Neuronal stem cell (in vitro differentiated cells): Measurements from ENCODE around the gene TMEM186.

ENCODE experiments used
- DNase-seq: peaks from one replicate; pipeline ENCODE4 v3.0.0-alpha.2; 2013; ENCODE audit warnings: low spot score
- H2AFZ ChIP-seq: one replicate; pipeline ENCODE4 v1.6.1; 2013; ENCODE audit warnings: mild to moderate bottlenecking, low read length, inconsistent platforms
- H2AK5ac ChIP-seq: 2 replicates; pipeline ENCODE4 v1.6.1; 2013; ENCODE audit warnings: low read depth, mild to moderate bottlenecking, inconsistent platforms, low read length, moderate library complexity, mixed read lengths
- H2BK120ac ChIP-seq: 2 replicates; pipeline ENCODE4 v1.6.1; 2013; ENCODE audit warnings: low read depth, mild to moderate bottlenecking, inconsistent platforms, low read length, moderate library complexity, mixed read lengths
- H2BK12ac ChIP-seq: one replicate; pipeline ENCODE4 v1.6.1; 2013; ENCODE audit warnings: low read length, inconsistent platforms
- H2BK15ac ChIP-seq: 2 replicates; pipeline ENCODE4 v1.6.1; 2013; ENCODE audit warnings: mild to moderate bottlenecking, low read length, inconsistent platforms, mixed read lengths
- H2BK5ac ChIP-seq: one replicate; pipeline ENCODE4 v1.6.1; 2013; ENCODE audit warnings: inconsistent platforms, mild to moderate bottlenecking, low read length, moderate library complexity
- H3K14ac ChIP-seq: one replicate; pipeline ENCODE4 v1.6.1; 2013; ENCODE audit warnings: low read length, inconsistent platforms
- H3K18ac ChIP-seq: 2 replicates; pipeline ENCODE4 v1.6.1; 2013; ENCODE audit warnings: low read length, inconsistent platforms
- H3K23ac ChIP-seq: 2 replicates; pipeline ENCODE4 v1.6.1; 2013; ENCODE audit warnings: low read depth, mild to moderate bottlenecking, mixed read lengths, low read length, inconsistent platforms; ENCODE audit not compliant: poor library complexity
- H3K27ac ChIP-seq: replicated peaks from 3 replicates; pipeline ENCODE4 v1.5.1; 2013; ENCODE audit warnings: low read length, inconsistent platforms
- H3K27me3 ChIP-seq, 3 experiments: 2 replicates each; pipeline ENCODE4 v1.6.1; 2013; ENCODE audit warnings: low read length in 3 of 3, mild to moderate bottlenecking in 2 of 3, inconsistent platforms in 1 of 3, low read depth in 1 of 3, mixed read lengths in 1 of 3, moderate library complexity in 1 of 3; ENCODE audit not compliant: control insufficient read depth in 3 of 3, insufficient read depth in 3 of 3
- H3K36me3 ChIP-seq, 2 donors: replicated peaks in 1 of 2; 2 replicates each; pipeline ENCODE4 v1.6.1; 2013; ENCODE audit warnings: low read length in 2 of 2; ENCODE audit not compliant: control insufficient read depth in 2 of 2, insufficient read depth in 2 of 2
- H3K4ac ChIP-seq: 2 replicates; pipeline ENCODE4 v1.6.1; 2013; ENCODE audit warnings: inconsistent platforms, mild to moderate bottlenecking, low read length, moderate library complexity
- H3K4me1 ChIP-seq, 2 donors: 1 replicate in 1 of 2; 2 replicates in 1 of 2; pipeline ENCODE4 v1.6.1; 2013; ENCODE audit warnings: low read length in 2 of 2, low read depth in 1 of 2; ENCODE audit not compliant: control insufficient read depth in 2 of 2, insufficient read depth in 1 of 2
- H3K4me2 ChIP-seq: one replicate; pipeline ENCODE4 v1.6.1; 2013; ENCODE audit warnings: mild to moderate bottlenecking, low read length, inconsistent platforms; ENCODE audit not compliant: insufficient read depth, poor library complexity, severe bottlenecking
- H3K4me3 ChIP-seq, 2 donors: 2 replicates each; pipeline ENCODE4 v1.5.1; 2013; ENCODE audit warnings: low read length in 2 of 2, mild to moderate bottlenecking in 2 of 2, inconsistent platforms in 1 of 2, moderate library complexity in 1 of 2
- H3K79me1 ChIP-seq: one replicate; pipeline ENCODE4 v1.6.1; 2013; ENCODE audit warnings: low read depth, mild to moderate bottlenecking, inconsistent platforms, low read length, moderate library complexity
- H3K9ac ChIP-seq: one replicate; pipeline ENCODE4 v1.6.1; 2013; ENCODE audit warnings: mild to moderate bottlenecking, low read depth, low read length, inconsistent platforms; ENCODE audit not compliant: poor library complexity
- H3K9me3 ChIP-seq, 2 donors: replicated peaks in 1 of 2; 2 replicates each; pipeline versions ENCODE3 to v1.6.1; 2013; ENCODE audit warnings: low read length in 2 of 2, mild to moderate bottlenecking in 2 of 2, inconsistent platforms in 1 of 2, low read depth in 1 of 2, mixed read lengths in 1 of 2, moderate library complexity in 1 of 2; ENCODE audit not compliant: control insufficient read depth in 2 of 2, insufficient read depth in 1 of 2
- H4K8ac ChIP-seq: one replicate; pipeline ENCODE4 v1.6.1; 2013; ENCODE audit warnings: low read depth, mild to moderate bottlenecking, inconsistent platforms, low read length, moderate library complexity
- H4K91ac ChIP-seq: one replicate; pipeline ENCODE4 v1.6.1; 2013; ENCODE audit warnings: low read length, low read depth, mild to moderate bottlenecking, inconsistent platforms; ENCODE audit not compliant: poor library complexity
- WGBS, 2 donors: extraction: QIAGEN DNeasy Blood & Tissue Kit; methylation state at CpG; one replicate each; pipeline ENCODE4 v1.1.7; 2013; ENCODE audit warnings: missing lambda C conversion rate in 2 of 2, mixed read lengths in 1 of 2; ENCODE audit not compliant: insufficient read length in 2 of 2, insufficient replicate concordance in 1 of 2; ENCODE audit errors: extremely low coverage in 2 of 2; 5-methylcytosine and 5-hydroxymethylcytosine counted together

The TMEM186 gene

DNA sequence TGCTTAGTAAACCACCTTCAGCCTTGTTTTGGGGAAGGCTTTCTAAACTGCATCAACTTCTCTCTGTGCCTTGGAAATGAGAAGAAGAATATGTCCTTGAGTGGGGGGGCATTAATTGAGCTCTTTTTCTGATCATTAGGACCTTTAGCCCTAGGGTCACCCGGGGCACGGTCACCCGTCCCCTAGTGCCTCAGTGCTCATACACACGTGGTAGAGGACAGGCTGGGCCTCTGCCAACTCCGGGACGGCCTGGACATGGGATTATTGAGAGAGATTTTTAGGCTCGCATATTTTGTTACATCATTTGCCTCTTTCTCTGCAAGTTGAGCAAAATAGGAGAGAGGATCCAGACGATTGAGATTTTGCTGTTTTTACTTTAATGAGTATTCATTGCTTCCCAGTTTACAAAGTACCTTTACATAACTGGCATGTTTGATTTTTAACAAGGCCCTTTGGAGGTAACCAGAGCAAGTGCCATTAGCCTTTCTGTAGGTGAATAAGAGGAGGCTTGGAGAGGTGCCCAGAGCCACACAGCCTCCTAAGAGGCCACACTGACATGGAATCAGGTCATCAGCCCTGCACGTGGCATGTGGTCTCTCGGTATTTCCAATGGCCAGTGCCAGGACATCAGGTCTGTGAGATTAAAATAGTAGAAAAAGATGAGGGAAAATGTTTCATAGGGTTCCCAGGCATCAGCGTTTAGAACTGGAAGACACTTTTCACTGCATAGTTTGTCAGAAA lies 11.3 kb upstream of the TMEM186 start:
- peaks cover 23 to 97% of the 10 kb centered on the region in 2 donors for H3K36me3 ChIP-seq
- no peak overlapping the region for H3K9ac ChIP-seq
- H3K4ac ChIP-seq, result no peak overlapping the region
- H3K79me1 ChIP-seq, result no peaks in the 10 kb centered on the region
- H2BK15ac ChIP-seq, result no peak overlapping the region
- WGBS, 2 donors, result no CpG with 5 or more reads among the region's 11 CpGs
- H4K91ac ChIP-seq, result no peak overlapping the region
- no peak overlapping the region for H4K8ac ChIP-seq
- H3K27me3 ChIP-seq, result no peaks in the 10 kb centered on the region
- no peak overlapping the region for H3K18ac ChIP-seq
- H2BK120ac ChIP-seq, result no peak overlapping the region
- H3K4me1 ChIP-seq, result no peaks in the 10 kb centered on the region
- no peak overlapping the region for H3K4me2 ChIP-seq
- no peak overlapping the region for H2BK12ac ChIP-seq
- H2BK5ac ChIP-seq, result no peak overlapping the region
- no peak overlapping the region for H3K27ac ChIP-seq
- no peak overlapping the region for H3K4me3 ChIP-seq
- no peaks in the 10 kb centered on the region for H3K9me3 ChIP-seq
- H3K23ac ChIP-seq, result no peak overlapping the region
- DNase-seq, result no peak
- H2AFZ ChIP-seq, result no peak overlapping the region
- no peak overlapping the region for H3K14ac ChIP-seq
- H2AK5ac ChIP-seq, result no peak overlapping the region

DNA sequence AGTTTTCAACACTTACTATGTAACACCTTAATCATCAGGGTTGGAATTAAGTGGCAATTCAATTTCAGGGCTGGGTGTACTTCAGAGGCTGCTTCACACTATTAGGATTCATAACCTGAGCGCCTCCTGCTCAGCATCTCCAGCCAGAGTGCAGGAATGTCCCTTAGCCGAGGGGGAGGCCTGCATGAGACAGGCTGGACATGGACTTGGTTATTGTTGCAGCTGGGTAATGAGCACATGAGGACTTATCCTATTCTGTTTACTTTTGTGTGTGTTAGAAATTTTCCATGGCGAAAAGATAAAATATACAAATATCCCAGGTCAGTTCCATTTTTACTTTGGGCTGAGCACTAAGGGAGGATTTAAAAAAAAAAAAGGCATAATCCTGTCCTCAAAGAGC lies 10.6 kb upstream of the TMEM186 start:
- Histone ChIP-seq H2BK5ac (no peak overlapping the region), H3K27me3 (no peaks in the 10 kb centered on the region), H3K27ac (no peak overlapping the region), H2AK5ac (no peak overlapping the region), H3K4ac (no peak overlapping the region), H3K9me3 (no peaks in the 10 kb centered on the region), H4K91ac (no peak overlapping the region), H3K4me1 (no peaks in the 10 kb centered on the region), H4K8ac (no peak overlapping the region), H3K18ac (no peak overlapping the region), H2BK15ac (no peak overlapping the region), H2AFZ (no peak overlapping the region), H3K79me1 (no peaks in the 10 kb centered on the region), H3K36me3 (peaks cover 22 to 97% of the 10 kb centered on the region in 2 donors), H3K23ac (no peak overlapping the region), H2BK120ac (no peak overlapping the region), H3K9ac (no peak overlapping the region), H2BK12ac (no peak overlapping the region), H3K14ac (no peak overlapping the region), H3K4me2 (no peak overlapping the region), H3K4me3 (no peak overlapping the region)
- no CpG with 5 or more reads among the region's 3 CpGs for WGBS, 2 donors
- no peak for DNase-seq

DNA sequence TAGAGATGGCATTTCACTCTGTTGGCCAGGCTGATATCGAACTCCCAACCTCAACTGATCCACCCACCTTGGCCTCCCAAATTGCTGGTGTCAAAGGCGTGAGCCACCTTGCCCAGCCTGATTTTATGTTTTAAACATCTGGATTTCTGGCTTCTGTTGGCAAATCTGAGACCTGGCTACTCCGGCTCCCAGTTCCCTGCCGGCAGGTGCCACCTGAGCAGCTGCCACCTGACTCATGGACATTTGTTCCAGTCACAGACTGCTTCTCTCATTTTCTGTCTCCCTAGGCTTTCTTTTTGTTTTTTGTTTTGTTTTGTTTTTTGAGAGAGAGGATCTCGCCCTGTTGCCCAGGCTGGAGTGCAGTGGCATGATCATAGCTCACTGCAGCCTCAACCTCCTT lies 9.8 kb upstream of the TMEM186 start:
- no peak overlapping the region for H3K4ac ChIP-seq
- no peak overlapping the region for H4K91ac ChIP-seq
- no peak overlapping the region for H3K27ac ChIP-seq
- no peak overlapping the region for H3K14ac ChIP-seq
- H2BK12ac ChIP-seq, result no peak overlapping the region
- H2BK120ac ChIP-seq, result no peak overlapping the region
- H3K4me1 ChIP-seq, result no peaks in the 10 kb centered on the region
- no peak overlapping the region for H2BK15ac ChIP-seq
- no peak overlapping the region for H2AFZ ChIP-seq
- no peaks in the 10 kb centered on the region for H3K27me3 ChIP-seq
- no peak overlapping the region for H2AK5ac ChIP-seq
- H3K36me3 ChIP-seq, result peaks cover 20 to 97% of the 10 kb centered on the region in 2 donors
- no peak overlapping the region for H3K9ac ChIP-seq
- H3K23ac ChIP-seq, result no peak overlapping the region
- no peaks in the 10 kb centered on the region for H3K9me3 ChIP-seq
- H3K18ac ChIP-seq, result no peak overlapping the region
- H3K4me3 ChIP-seq, result no peak overlapping the region
- no CpG with 5 or more reads among the region's 5 CpGs for WGBS, 2 donors
- H3K79me1 ChIP-seq, result no peaks in the 10 kb centered on the region
- DNase-seq, result no peak
- H2BK5ac ChIP-seq, result no peak overlapping the region
- H4K8ac ChIP-seq, result no peak overlapping the region
- no peak overlapping the region for H3K4me2 ChIP-seq

DNA sequence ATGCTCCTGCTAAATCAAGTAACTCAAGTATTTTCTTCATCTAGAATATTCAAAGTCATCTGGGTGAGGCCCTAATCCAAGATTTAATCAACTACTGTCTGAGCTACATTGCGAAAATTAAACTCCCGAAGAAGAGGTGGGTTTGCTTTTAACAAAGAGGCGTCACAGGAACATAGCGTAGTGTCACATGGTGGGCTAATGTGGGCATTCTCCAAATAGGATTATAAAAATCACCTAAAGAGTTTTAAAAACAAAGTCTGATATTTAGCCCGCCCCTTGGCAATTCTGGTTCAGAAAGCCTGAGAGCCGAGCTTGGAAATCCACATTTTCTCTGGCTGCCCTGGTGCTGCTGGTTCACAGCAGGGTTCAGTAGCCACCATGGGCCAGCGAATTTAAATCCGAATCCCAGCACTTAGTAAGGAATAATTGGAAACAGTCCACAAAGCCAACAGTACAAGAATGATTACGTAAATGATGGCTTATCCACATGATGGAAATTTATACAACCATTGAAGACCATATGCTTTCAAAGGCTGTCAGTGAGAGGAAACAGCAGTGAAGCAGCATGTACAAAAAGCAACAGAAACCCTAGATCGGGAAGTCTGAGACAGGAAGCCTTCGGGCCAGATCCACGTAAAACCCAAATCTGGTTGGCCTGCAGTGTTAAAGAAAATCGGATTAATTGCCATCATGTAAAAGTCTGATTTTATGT lies 9.0 kb upstream of the TMEM186 start:
- H3K9me3 ChIP-seq, result no peaks in the 10 kb centered on the region
- H3K4me2 ChIP-seq, result no peak overlapping the region

More for the DNA sequence above, 9.0 kb upstream of the TMEM186 start:
- H3K23ac ChIP-seq, result no peak overlapping the region
- no peak overlapping the region for H3K27ac ChIP-seq
- no peak overlapping the region for H3K9ac ChIP-seq
- H2AFZ ChIP-seq, result no peak overlapping the region
- no peak overlapping the region for H2BK12ac ChIP-seq
- no peak overlapping the region for H4K8ac ChIP-seq
- no peak overlapping the region for H2AK5ac ChIP-seq
- no peak overlapping the region for H3K18ac ChIP-seq
- DNase-seq, result no peak
- H3K79me1 ChIP-seq, result no peaks in the 10 kb centered on the region
- WGBS, 2 donors, result no CpG with 5 or more reads among the region's 13 CpGs
- H3K27me3 ChIP-seq, result no peaks in the 10 kb centered on the region
- H2BK15ac ChIP-seq, result no peak overlapping the region
- H4K91ac ChIP-seq, result no peak overlapping the region
- no peak overlapping the region for H2BK5ac ChIP-seq
- H2BK120ac ChIP-seq, result no peak overlapping the region
- H3K14ac ChIP-seq, result no peak overlapping the region
- H3K4me3 ChIP-seq, result no peak overlapping the region
- H3K36me3 ChIP-seq, result peaks cover 18 to 96% of the 10 kb centered on the region in 2 donors
- no peaks in the 10 kb centered on the region for H3K4me1 ChIP-seq
- no peak overlapping the region for H3K4ac ChIP-seq
